Neuronal stem cell (in vitro differentiated cells): Measurements from ENCODE around the gene TDRD12.

Source experiments
- DNase-seq: peaks from one replicate; pipeline ENCODE4 v3.0.0-alpha.2; 2013; ENCODE audit warnings: low spot score
- H2AFZ ChIP-seq: one replicate; pipeline ENCODE4 v1.6.1; 2013; ENCODE audit warnings: mild to moderate bottlenecking, low read length, inconsistent platforms
- H2AK5ac ChIP-seq: 2 replicates; pipeline ENCODE4 v1.6.1; 2013; ENCODE audit warnings: low read depth, mild to moderate bottlenecking, inconsistent platforms, low read length, moderate library complexity, mixed read lengths
- H2BK120ac ChIP-seq: 2 replicates; pipeline ENCODE4 v1.6.1; 2013; ENCODE audit warnings: low read depth, mild to moderate bottlenecking, inconsistent platforms, low read length, moderate library complexity, mixed read lengths
- H2BK12ac ChIP-seq: one replicate; pipeline ENCODE4 v1.6.1; 2013; ENCODE audit warnings: low read length, inconsistent platforms
- H2BK15ac ChIP-seq: 2 replicates; pipeline ENCODE4 v1.6.1; 2013; ENCODE audit warnings: mild to moderate bottlenecking, low read length, inconsistent platforms, mixed read lengths
- H2BK5ac ChIP-seq: one replicate; pipeline ENCODE4 v1.6.1; 2013; ENCODE audit warnings: inconsistent platforms, mild to moderate bottlenecking, low read length, moderate library complexity
- H3K14ac ChIP-seq: one replicate; pipeline ENCODE4 v1.6.1; 2013; ENCODE audit warnings: low read length, inconsistent platforms
- H3K18ac ChIP-seq: 2 replicates; pipeline ENCODE4 v1.6.1; 2013; ENCODE audit warnings: low read length, inconsistent platforms
- H3K23ac ChIP-seq: 2 replicates; pipeline ENCODE4 v1.6.1; 2013; ENCODE audit warnings: low read depth, mild to moderate bottlenecking, mixed read lengths, low read length, inconsistent platforms; ENCODE audit not compliant: poor library complexity
- H3K27ac ChIP-seq: replicated peaks from 3 replicates; pipeline ENCODE4 v1.5.1; 2013; ENCODE audit warnings: low read length, inconsistent platforms
- H3K27me3 ChIP-seq, 3 experiments: 2 replicates each; pipeline ENCODE4 v1.6.1; 2013; ENCODE audit warnings: low read length in 3 of 3, mild to moderate bottlenecking in 2 of 3, inconsistent platforms in 1 of 3, low read depth in 1 of 3, mixed read lengths in 1 of 3, moderate library complexity in 1 of 3; ENCODE audit not compliant: control insufficient read depth in 3 of 3, insufficient read depth in 3 of 3
- H3K36me3 ChIP-seq, 2 donors: replicated peaks in 1 of 2; 2 replicates each; pipeline ENCODE4 v1.6.1; 2013; ENCODE audit warnings: low read length in 2 of 2; ENCODE audit not compliant: control insufficient read depth in 2 of 2, insufficient read depth in 2 of 2
- H3K4ac ChIP-seq: 2 replicates; pipeline ENCODE4 v1.6.1; 2013; ENCODE audit warnings: inconsistent platforms, mild to moderate bottlenecking, low read length, moderate library complexity
- H3K4me1 ChIP-seq, 2 donors: 1 replicate in 1 of 2; 2 replicates in 1 of 2; pipeline ENCODE4 v1.6.1; 2013; ENCODE audit warnings: low read length in 2 of 2, low read depth in 1 of 2; ENCODE audit not compliant: control insufficient read depth in 2 of 2, insufficient read depth in 1 of 2
- H3K4me2 ChIP-seq: one replicate; pipeline ENCODE4 v1.6.1; 2013; ENCODE audit warnings: mild to moderate bottlenecking, low read length, inconsistent platforms; ENCODE audit not compliant: insufficient read depth, poor library complexity, severe bottlenecking
- H3K4me3 ChIP-seq, 2 donors: 2 replicates each; pipeline ENCODE4 v1.5.1; 2013; ENCODE audit warnings: low read length in 2 of 2, mild to moderate bottlenecking in 2 of 2, inconsistent platforms in 1 of 2, moderate library complexity in 1 of 2
- H3K79me1 ChIP-seq: one replicate; pipeline ENCODE4 v1.6.1; 2013; ENCODE audit warnings: low read depth, mild to moderate bottlenecking, inconsistent platforms, low read length, moderate library complexity
- H3K9ac ChIP-seq: one replicate; pipeline ENCODE4 v1.6.1; 2013; ENCODE audit warnings: mild to moderate bottlenecking, low read depth, low read length, inconsistent platforms; ENCODE audit not compliant: poor library complexity
- H3K9me3 ChIP-seq, 2 donors: replicated peaks in 1 of 2; 2 replicates each; pipeline versions ENCODE3 to v1.6.1; 2013; ENCODE audit warnings: low read length in 2 of 2, mild to moderate bottlenecking in 2 of 2, inconsistent platforms in 1 of 2, low read depth in 1 of 2, mixed read lengths in 1 of 2, moderate library complexity in 1 of 2; ENCODE audit not compliant: control insufficient read depth in 2 of 2, insufficient read depth in 1 of 2
- H4K8ac ChIP-seq: one replicate; pipeline ENCODE4 v1.6.1; 2013; ENCODE audit warnings: low read depth, mild to moderate bottlenecking, inconsistent platforms, low read length, moderate library complexity
- H4K91ac ChIP-seq: one replicate; pipeline ENCODE4 v1.6.1; 2013; ENCODE audit warnings: low read length, low read depth, mild to moderate bottlenecking, inconsistent platforms; ENCODE audit not compliant: poor library complexity
- WGBS, 2 donors: extraction: QIAGEN DNeasy Blood & Tissue Kit; methylation state at CpG; one replicate each; pipeline ENCODE4 v1.1.7; 2013; ENCODE audit warnings: missing lambda C conversion rate in 2 of 2, mixed read lengths in 1 of 2; ENCODE audit not compliant: insufficient read length in 2 of 2, insufficient replicate concordance in 1 of 2; ENCODE audit errors: extremely low coverage in 2 of 2; 5-methylcytosine and 5-hydroxymethylcytosine counted together

The TDRD12 gene

DNA sequence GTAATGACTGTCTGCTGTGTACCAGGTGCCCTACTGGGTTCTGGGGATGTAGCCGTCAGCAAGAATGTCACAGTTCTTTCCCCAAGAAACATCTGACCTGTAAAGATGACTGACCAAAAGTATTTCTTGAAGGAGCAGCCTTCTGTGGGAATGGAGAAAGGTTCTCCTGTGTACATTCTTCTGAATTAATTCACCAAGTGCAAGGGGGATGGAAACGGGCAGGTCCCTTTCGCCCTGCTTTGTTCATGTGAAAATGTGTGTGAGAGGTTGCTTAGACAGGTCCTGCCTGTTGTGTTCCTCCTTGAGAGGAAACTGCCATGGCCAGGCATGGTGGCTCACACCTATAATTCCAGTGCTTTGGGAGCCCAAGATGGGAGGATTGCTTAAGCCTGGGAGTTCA is 93.0 kb downstream of the TDRD12 start:
- peaks cover 0 to 15% (median 0%) of the 10 kb centered on the region in 3 experiments for H3K27me3 ChIP-seq
- no peaks in the 10 kb centered on the region for H3K36me3 ChIP-seq
- no peak overlapping the region for H2BK12ac ChIP-seq
- H3K18ac ChIP-seq = no peak overlapping the region
- H3K27ac ChIP-seq = no peak overlapping the region
- peaks cover 5% of the 10 kb centered on the region in 2 donors for H3K4me1 ChIP-seq
- H2AK5ac ChIP-seq = no peak overlapping the region
- no CpG with 5 or more reads among the region's 3 CpGs for WGBS, 2 donors
- H3K79me1 ChIP-seq = no peaks in the 10 kb centered on the region
- H4K8ac ChIP-seq = no peak overlapping the region
- no peak overlapping the region for H4K91ac ChIP-seq
- no peak overlapping the region for H2BK120ac ChIP-seq
- no peak overlapping the region for H3K9ac ChIP-seq
- DNase-seq = no peak
- H2AFZ ChIP-seq = no peak overlapping the region
- H3K23ac ChIP-seq = no peak overlapping the region
- H2BK15ac ChIP-seq = no peak overlapping the region
- no peak overlapping the region for H3K4me2 ChIP-seq
- H3K4me3 ChIP-seq = no peak overlapping the region
- no peak overlapping the region for H3K4ac ChIP-seq
- no peak overlapping the region for H3K14ac ChIP-seq
- H2BK5ac ChIP-seq = no peak overlapping the region
- H3K9me3 ChIP-seq = no peaks in the 10 kb centered on the region

GRCh38 chr19:32813862-32814425 is 94.4 kb downstream of the TDRD12 start:
- Histone ChIP-seq H3K4me2 (no peak overlapping the region), H3K79me1 (no peaks in the 10 kb centered on the region)

DNA sequence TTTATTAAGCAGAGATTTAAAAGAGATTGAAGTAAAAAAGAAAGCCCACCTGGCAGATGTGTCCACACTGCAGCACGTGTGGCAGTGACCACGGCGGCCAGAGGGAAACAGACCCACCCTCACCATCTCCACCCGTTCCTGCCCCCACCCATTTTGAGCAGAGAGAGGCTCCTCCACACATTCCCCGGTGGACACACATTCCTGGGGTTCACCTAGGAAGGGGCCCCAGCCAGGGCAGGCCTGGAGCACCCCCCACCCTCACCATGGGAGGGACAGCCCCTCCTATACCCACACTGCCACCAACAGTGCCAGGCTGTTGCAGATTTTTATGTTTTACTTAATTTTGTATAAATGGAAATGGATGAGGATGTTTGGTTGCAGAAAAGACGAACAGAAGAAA is 95.1 kb downstream of the TDRD12 start:
- H2BK12ac ChIP-seq = no peak overlapping the region
- H3K27me3 ChIP-seq = peaks cover 0 to 10% (median 0%) of the 10 kb centered on the region in 3 experiments
- no peak overlapping the region for H2BK5ac ChIP-seq
- H3K9ac ChIP-seq = no peak overlapping the region
- H3K79me1 ChIP-seq = no peaks in the 10 kb centered on the region
- no peak overlapping the region for H3K4me3 ChIP-seq
- H4K8ac ChIP-seq = no peak overlapping the region
- peak overlapping the region; percentile 13 for H3K23ac ChIP-seq
- no peak overlapping the region for H2AK5ac ChIP-seq
- DNase-seq = no peak
- no peaks in the 10 kb centered on the region for H3K9me3 ChIP-seq
- no peak overlapping the region for H2BK120ac ChIP-seq
- WGBS, 2 donors = 100% methylated on average over 1 of the region's 6 CpGs; no CpG with 5 or more reads in 1 of the 2 donors
- H4K91ac ChIP-seq = no peak overlapping the region
- H3K27ac ChIP-seq = no peak overlapping the region
- no peak overlapping the region for H3K4ac ChIP-seq
- no peaks in the 10 kb centered on the region for H3K36me3 ChIP-seq
- no peak overlapping the region for H2BK15ac ChIP-seq
- H3K18ac ChIP-seq = peak overlapping the region; percentile 67
- H3K4me1 ChIP-seq = peaks cover 5% of the 10 kb centered on the region in 2 donors
- no peak overlapping the region for H3K14ac ChIP-seq
- H3K4me2 ChIP-seq = no peak overlapping the region
- H2AFZ ChIP-seq = peak overlapping the region; percentile 88

More at GRCh38 chr19:32813862-32814425, 94.4 kb downstream of the TDRD12 start:
- no peak overlapping the region for H3K18ac ChIP-seq
- peak overlapping the region; percentile 88 for H2AFZ ChIP-seq
- no peak overlapping the region for H2BK5ac ChIP-seq
- no peaks in the 10 kb centered on the region for H3K36me3 ChIP-seq
- H3K14ac ChIP-seq = no peak overlapping the region
- H2BK120ac ChIP-seq = no peak overlapping the region
- no peak overlapping the region for H4K91ac ChIP-seq
- H3K27me3 ChIP-seq = peaks cover 0 to 17% (median 0%) of the 10 kb centered on the region in 3 experiments
- peaks cover 5% of the 10 kb centered on the region in 2 donors for H3K4me1 ChIP-seq
- no peak overlapping the region for H3K4ac ChIP-seq
- H3K27ac ChIP-seq = no peak overlapping the region
- no peak overlapping the region for H3K4me3 ChIP-seq
- WGBS, 2 donors = no CpG with 5 or more reads among the region's 15 CpGs
- H3K23ac ChIP-seq = no peak overlapping the region
- H2BK15ac ChIP-seq = no peak overlapping the region
- no peaks in the 10 kb centered on the region for H3K9me3 ChIP-seq
- no peak overlapping the region for H4K8ac ChIP-seq
- DNase-seq = no peak
- no peak overlapping the region for H3K9ac ChIP-seq
- peak overlapping the region; percentile 17 for H2AK5ac ChIP-seq
- no peak overlapping the region for H2BK12ac ChIP-seq

GRCh38 chr19:32816555-32817099 is 97.1 kb downstream of the TDRD12 start:
- no CpG with 5 or more reads among the region's 7 CpGs for WGBS, 2 donors
- H3K4me2 ChIP-seq = no peak overlapping the region
- no peak overlapping the region for H3K18ac ChIP-seq
- H3K14ac ChIP-seq = no peak overlapping the region
- H2AK5ac ChIP-seq = no peak overlapping the region
- no peak overlapping the region for H3K23ac ChIP-seq
- H3K4ac ChIP-seq = no peak overlapping the region
- DNase-seq = no peak
- H3K27ac ChIP-seq = no peak overlapping the region
- no peak overlapping the region for H4K91ac ChIP-seq
- no peak overlapping the region for H2BK5ac ChIP-seq
- no peak overlapping the region for H3K9ac ChIP-seq
- peaks cover 0 to 4% (median 0%) of the 10 kb centered on the region in 3 experiments for H3K27me3 ChIP-seq
- no peaks in the 10 kb centered on the region for H3K79me1 ChIP-seq
- no peak overlapping the region for H2BK120ac ChIP-seq
- no peak overlapping the region for H2AFZ ChIP-seq
- no peak overlapping the region for H2BK15ac ChIP-seq
- no peak overlapping the region for H4K8ac ChIP-seq
- no peak overlapping the region for H2BK12ac ChIP-seq
- no peaks in the 10 kb centered on the region for H3K36me3 ChIP-seq
- no peak overlapping the region for H3K4me3 ChIP-seq
- H3K9me3 ChIP-seq = no peaks in the 10 kb centered on the region
- peaks cover 5% of the 10 kb centered on the region in 2 donors for H3K4me1 ChIP-seq
